ENCODE measurements around the gene SLC34A1. TPM values are rescaled to one million over a fixed set of nuclear protein-coding genes. Genes with fewer than 3 reads are reported as not detected.

SLC34A1 gene
- total and polyA plus RNA-seq, 2 of the 13 experiments (the other 11 are each of a cell fraction or from before 2014, with no cell fraction given), result 0.03 to 0.20 TPM

GRCh38 chr5:177362610-177363507 is 21.4 kb upstream of the SLC34A1 start (continued):
- TF ChIP-seq FUBP1 (CRISPR knock-in tag; IDR thresholded peaks at IDR 0.05; ENCODE audit: borderline replicate concordance) (no peak), ZNF800 (CRISPR knock-in tag; IDR thresholded peaks at IDR 0.05) (no peak), ZNF878 (CRISPR knock-in tag; IDR thresholded peaks at IDR 0.05) (no peak), ZNF460 (CRISPR knock-in tag; IDR thresholded peaks at IDR 0.05; ENCODE audit: borderline replicate concordance) (no peak), ZBTB14 (CRISPR knock-in tag; IDR thresholded peaks at IDR 0.05) (no peak), ZNF782 (CRISPR knock-in tag; IDR thresholded peaks at IDR 0.05; ENCODE audit: borderline replicate concordance) (no peak), ZNF597 (CRISPR knock-in tag; IDR thresholded peaks at IDR 0.05) (no peak), ZMYM3 (CRISPR knock-in tag; IDR thresholded peaks at IDR 0.05) (no peak), ISL2 (CRISPR knock-in tag; IDR thresholded peaks at IDR 0.05) (no peak), KLF12 (CRISPR knock-in tag; IDR thresholded peaks at IDR 0.05; ENCODE audit: borderline replicate concordance) (no peak), ZNF354B (CRISPR knock-in tag; IDR thresholded peaks at IDR 0.05) (no peak), HDAC1 (CRISPR knock-in tag; IDR thresholded peaks at IDR 0.05) (peak; percentile 38; the same call in 1 of the 2 replicates), ZNF660 (CRISPR knock-in tag; IDR thresholded peaks at IDR 0.05; ENCODE audit: borderline replicate concordance, low read depth) (no peak), HNRNPK (IDR thresholded peaks at IDR 0.05; ENCODE audit: low read depth, low read length, poor library complexity, severe bottlenecking) (peak; percentile 33), ZNF761 (CRISPR knock-in tag; conservative IDR thresholded peaks at IDR 0.05) (no peak)
- TF ChIP-seq, protein P1, sequence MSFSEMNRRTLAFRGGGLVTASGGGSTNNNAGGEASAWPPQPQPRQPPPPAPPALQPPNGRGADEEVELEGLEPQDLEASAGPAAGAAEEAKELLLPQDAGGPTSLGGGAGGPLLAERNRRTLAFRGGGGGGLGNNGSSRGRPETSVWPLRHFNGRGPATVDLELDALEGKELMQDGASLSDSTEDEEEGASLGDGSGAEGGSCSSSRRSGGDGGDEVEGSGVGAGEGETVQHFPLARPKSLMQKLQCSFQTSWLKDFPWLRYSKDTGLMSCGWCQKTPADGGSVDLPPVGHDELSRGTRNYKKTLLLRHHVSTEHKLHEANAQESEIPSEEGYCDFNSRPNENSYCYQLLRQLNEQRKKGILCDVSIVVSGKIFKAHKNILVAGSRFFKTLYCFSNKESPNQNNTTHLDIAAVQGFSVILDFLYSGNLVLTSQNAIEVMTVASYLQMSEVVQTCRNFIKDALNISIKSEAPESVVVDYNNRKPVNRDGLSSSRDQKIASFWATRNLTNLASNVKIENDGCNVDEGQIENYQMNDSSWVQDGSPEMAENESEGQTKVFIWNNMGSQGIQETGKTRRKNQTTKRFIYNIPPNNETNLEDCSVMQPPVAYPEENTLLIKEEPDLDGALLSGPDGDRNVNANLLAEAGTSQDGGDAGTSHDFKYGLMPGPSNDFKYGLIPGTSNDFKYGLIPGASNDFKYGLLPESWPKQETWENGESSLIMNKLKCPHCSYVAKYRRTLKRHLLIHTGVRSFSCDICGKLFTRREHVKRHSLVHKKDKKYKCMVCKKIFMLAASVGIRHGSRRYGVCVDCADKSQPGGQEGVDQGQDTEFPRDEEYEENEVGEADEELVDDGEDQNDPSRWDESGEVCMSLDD (CRISPR knock-in tag; IDR thresholded peaks at IDR 0.05; ENCODE audit: borderline replicate concordance), result no peak
- TF ChIP-seq, protein P2, sequence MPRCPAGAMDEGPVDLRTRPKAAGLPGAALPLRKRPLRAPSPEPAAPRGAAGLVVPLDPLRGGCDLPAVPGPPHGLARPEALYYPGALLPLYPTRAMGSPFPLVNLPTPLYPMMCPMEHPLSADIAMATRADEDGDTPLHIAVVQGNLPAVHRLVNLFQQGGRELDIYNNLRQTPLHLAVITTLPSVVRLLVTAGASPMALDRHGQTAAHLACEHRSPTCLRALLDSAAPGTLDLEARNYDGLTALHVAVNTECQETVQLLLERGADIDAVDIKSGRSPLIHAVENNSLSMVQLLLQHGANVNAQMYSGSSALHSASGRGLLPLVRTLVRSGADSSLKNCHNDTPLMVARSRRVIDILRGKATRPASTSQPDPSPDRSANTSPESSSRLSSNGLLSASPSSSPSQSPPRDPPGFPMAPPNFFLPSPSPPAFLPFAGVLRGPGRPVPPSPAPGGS (CRISPR knock-in tag; IDR thresholded peaks at IDR 0.05), result peak; percentile 31; the same call in 1 of the 2 replicates
